Activated T-helper 1 cell treated with anti-CD3 and anti-CD28 coated beads, Interleukin-2, amount 50 U/mL, for 16 hours (primary cell): ENCODE results near the gene FAM193A.
"Not testable (repeated sequence)": the region's sequence is repeated elsewhere in the genome, so short reads cannot be mapped to it uniquely, and the experiment has no call there.

Experiments
- DNase-seq, 2 donors: peaks; one replicate each; pipeline ENCODE4 v3.0.0-alpha.2; 2020; ENCODE audit warnings: low read depth in 1 of 2, low spot score in 1 of 2

The FAM193A gene

DNA sequence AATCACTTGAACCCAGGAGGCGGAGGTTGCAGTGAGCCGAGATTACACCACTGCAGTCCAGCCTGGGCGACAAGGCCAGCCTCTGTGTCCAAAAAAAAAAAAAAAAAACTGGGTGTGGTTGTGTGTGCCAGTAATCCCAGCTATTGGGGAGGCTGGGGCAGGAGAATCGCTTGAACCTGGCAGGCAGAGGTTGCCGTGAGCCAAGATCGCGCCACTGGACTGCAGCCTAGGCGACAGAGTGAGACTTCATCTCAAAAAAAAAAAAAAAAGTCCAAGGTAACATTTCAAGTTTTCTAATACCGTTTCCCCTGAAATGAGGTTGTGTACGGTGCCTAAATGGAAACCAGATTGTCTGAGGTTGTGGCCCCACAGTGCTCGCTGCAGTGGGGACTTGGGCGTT is 35.6 kb downstream of the FAM193A start:
- no peak for DNase-seq

DNA sequence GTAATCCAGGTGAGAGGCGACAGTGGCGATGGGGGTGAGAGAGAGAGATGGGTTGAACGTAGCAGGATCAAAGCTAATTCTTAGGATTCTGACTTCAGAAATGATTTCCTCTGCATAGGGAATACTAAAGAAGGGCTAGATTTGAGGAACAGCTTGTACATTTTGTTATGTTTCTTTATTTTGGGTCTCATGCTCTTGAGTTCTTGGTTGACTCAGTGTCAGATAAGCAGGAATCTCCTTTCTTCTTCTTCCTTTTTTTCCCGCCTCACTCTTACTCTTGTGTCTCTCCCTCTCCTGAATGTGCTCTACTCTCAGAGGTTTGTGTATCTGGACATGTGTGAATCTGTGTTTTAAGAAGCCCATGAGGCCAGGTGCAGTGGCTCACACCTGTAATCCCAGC is 36.4 kb downstream of the FAM193A start:
- no peak for DNase-seq

DNA sequence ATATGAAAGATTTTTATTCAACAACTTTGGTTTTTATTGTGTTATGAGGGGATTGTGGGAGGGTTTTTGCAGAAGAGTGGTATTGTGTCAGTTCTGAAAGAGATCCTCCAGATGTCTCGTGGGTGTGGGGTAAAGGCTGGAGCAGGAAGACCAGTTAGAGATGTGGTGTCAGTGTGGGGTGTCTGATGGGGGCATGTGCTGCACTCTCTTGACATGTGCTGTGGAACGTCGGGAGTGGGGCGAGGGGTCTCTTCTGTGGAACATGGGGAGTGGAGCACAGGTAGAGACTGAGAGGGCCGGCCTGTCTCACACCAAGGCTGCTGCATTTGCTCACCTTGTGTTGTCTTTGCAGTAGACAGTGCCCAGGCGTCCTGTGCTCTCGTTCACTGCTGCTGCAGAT is 37.6 kb downstream of the FAM193A start:
- DNase-seq, result no peak

DNA sequence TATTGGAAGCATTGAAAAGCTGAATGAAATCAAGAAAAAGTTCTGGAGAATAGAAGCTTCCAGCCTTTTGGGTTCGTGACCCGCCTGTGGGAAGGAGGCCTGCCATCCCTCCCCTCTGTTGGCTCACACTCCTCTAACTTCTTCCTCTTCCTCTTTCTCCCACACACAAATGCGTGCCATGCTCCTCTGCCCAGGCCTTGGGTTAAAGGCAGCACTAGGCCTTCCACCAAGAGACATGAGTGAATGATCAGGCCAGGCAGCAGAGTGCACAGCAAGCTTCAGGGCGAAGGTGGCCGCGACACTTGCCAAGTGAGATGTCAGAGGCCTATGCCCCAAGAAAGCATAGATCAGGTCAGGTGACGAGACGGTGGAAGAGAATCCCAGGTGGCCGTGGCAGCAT is 38.4 kb downstream of the FAM193A start:
- DNase-seq, result no peak

DNA sequence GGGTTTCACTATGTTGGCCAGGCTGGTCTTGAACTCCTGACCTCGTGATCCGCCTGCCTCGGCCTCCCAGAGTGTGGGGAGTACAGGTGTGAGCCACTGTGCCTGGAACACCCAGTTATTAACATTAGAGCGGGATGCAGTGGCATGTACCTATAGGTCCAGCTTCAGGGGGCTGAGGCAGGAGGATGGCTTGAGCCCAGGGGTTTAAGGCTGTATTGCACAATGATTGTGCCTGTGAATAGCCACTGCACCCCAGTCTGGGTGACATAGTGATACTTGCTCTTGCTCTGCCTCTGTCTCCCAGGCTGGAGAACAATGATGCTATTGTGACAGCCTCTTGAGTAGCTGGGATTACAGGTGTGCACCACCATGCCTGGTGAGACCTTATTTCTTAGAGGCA is 39.8 kb downstream of the FAM193A start:
- no peak for DNase-seq

DNA sequence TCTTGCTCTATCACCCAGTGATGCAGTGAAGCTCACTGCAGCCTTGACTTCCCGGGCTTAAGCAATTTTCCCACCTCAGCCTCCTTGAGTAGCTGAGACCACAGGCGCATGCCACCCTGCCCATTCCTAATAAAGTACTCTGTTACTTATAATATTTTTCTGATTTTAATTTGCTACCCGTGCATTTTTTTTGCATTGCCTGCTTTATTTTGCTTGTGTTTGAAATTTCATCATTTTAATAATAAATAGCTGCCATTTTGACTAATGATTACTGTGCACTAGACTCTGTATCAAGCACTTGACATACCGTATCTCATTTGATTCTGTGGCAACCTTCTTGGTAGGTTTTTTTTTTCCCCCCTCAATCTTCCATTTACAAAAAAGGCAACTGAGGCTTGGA is 41.7 kb downstream of the FAM193A start:
- DNase-seq, result no peak

DNA sequence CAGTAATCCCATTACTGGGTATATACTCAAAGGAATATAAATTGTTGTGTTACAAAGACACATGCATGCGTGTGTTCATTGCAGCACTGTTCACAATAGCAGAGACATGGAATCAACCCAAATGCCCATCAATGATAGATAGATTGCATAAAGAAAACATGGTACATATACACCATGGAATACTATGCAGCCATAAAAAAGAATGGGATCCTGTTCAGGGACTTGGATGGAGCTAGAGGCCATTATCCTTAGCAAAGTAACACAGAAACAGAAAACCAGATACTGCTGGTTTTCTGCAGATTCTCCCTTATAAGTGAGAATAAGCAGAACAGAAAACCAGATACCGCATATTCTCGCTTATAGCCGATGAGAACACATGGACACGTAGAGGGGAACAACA is 43.5 kb downstream of the FAM193A start:
- DNase-seq, result no peak

DNA sequence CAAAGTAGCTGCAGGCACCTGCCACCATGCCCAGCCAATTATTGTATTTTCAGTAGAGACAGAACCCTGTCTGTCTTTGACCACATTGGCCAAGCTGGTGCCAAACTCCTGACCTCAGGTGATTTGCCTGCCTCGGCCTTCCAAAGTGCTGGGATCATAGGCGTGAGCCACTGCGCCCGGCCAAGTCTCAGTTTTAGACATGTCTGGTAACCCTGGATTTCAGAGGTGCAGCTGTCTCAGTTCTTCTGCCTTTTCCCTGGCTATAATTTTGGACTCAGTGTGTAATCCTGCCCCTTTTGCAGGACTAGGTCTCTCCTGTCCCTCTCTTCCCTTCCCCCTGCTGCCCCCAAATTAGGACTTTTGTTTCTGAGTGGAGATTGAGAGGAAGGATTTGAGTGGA is 46.6 kb downstream of the FAM193A start:
- DNase-seq, result no peak

DNA sequence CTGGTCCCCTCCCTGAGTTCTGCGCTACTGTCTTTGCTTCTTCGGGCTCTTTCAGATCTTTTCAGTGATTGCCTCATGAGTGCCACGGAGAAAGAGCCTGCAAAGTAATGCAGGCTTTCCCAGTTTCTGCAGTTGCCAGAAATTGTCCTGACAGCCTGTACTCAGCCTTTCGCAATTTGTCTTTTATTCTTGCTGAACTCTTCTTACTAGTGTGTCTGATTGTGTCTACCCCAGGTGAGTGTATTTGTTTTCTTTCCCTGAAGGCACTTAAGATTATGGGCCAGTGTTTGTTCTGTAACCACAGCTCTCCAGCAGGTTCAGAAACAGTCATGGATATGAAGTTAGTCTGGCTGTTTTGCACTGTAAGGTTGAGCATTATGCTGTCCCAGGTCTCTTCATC is 47.1 kb downstream of the FAM193A start:
- DNase-seq, result no peak

DNA sequence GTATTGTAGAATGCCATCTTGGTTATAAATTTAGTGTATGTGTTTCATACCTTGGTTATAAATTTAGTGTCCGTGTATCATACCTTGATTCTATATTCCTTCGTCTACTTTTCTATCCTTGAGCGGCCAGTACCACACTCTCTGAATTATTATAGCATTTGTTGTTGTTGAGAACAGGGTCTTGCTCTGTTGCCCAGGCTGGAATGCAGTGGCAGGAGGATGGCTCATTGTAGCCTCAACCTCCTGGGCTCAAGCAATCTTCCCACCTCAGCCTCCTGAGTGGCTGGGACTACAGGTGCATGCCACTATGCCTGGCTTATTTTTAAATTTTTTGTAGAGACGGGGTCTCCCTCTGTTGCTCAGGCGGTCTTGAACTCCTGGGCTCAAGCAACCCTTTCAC is 50.1 kb downstream of the FAM193A start:
- DNase-seq, result no peak

DNA sequence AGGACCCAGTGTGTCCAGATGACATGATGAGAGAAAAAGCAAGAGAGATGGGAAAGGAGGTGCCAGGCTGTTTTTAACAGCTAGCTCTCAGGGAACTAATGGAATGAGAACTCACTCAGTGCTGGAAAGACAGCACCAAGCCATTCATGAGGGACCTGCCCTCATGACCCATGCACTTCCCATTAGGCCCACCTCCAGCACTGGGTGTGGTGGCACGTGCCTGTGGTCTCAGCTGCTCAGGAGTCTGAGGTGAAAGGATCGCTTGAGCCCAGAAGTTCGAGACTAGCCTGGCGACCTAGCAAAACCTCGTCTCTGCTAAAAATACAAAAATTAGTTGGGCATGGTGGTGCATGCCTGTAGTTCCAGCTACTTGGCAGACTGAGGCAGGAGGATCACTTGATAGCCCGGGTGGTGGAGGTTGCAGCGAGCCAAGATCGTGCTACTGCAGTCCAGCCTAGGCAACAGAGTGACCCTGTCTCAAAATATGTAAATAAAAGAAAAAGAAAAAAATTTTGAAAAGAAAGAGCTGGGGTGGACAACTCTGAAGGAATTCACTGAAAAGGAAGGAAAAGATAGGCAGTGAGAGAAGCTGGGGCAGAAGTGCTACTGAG is 50.9 kb downstream of the FAM193A start:
- DNase-seq, result no peak

DNA sequence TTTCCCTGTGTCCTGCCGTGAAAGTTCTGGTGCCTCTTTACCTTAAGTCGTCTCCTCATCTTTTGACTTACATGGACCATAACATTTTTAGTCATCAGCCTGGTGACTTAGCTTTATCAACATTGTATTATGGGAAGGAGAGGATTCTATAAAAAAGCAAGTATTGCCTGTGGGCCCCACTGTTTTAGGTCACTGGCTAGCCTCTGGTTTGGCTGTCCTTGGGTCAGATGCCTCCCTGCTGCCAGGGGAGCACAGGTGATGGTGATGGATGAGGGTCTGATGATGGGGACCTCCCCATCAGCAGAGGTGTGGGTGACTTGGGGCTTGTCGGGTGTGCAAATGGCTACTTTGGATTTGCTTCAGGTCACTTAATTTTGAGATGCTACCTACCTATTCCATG is 51.8 kb downstream of the FAM193A start:
- no peak for DNase-seq

DNA sequence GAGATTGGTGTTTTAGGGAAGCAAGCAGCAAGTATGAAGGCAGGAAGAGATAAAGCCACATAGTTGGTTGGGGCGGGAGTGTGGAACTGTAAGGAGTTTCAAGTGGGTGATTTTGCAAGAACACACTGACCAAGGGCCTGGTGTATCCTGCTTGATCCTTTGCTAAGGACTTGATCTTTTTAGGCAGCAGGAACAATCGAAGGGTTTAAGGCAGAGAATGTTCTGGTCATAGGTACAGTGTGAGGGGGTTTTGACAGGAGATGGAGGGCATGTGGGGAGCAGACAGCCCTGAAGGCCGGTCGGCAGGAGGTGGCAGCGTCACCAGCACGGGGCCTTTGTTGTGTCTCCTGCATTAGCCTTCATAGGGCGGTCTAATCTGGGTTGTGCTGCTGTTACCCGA is 54.7 kb downstream of the FAM193A start:
- no peak for DNase-seq

DNA sequence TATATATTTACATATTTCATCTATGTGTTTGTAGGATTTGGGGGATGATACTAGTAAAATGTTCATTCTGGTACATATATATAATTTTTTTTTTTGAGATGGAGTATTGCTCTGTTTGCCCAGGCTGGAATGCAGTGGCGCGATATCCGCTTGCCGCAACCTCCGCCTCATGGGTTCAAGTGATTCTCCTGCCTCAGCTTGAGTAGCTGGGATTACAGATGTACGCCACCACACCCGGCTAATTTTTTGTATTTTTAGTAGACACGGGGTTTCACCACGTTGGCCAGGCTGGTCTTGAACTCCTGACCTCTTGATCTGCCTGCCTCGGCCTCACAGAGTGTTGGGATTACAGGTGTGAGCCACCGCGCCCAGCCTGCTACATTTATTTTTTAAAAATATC is 55.6 kb downstream of the FAM193A start:
- not testable (repeated sequence) for DNase-seq

DNA sequence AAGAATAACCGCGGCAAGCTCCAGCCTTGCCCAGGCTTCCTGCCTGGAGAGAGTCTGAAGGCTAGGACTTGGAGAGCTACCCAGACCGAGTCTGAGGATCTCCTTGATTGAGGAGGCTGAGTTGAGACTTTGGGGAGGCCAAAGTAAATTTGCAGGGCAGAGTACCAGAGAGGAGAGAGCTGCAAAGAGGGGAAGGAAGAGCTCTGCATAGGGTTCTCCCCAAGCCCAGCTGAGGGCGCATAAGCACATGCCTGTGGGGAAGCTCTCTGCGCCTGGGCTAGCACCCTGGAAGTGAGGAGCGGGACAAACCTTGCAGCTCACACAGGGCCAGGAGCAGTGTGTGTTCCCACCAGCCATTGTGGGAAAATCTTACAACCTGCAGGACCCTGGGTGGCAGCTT is 56.1 kb downstream of the FAM193A start:
- DNase-seq, result no peak

DNA sequence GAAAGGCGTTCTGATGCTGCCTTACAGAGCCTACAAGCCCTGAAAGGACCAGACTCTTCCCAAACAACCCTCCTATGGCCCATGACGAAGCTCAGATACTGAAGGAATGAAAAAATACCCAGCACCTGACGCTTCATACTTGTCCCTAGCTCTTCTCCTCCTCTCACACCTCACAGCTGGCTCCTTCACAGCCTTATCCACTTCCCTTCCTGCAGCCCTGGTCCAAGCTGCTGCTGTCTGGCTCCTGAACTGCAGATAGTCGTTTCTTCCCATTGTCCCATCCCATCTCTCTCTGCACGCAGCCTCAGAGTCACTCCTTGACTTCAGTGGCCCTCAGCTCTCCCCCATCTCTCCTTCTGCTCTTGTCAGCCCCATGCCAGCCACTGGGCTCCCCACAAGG is 56.6 kb downstream of the FAM193A start:
- no peak for DNase-seq

DNA sequence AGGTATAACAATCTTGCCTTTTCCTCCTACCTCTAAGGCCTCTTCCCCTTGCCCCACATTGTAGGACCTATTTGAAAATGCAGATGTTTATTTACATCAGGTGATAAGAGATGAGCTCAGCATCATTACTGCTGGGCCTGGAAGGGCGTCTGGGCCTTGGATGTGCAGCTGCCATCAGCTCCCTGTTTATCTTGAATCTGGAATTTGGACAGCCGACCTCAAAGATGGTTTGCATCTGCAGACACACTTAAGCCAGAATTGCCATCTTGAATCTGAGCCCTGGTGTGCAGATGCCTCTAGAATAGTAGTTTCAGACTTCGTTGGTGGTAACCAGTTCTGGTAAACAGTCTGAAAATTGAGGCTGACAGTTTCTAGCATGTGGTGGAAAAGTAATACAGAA is 59.0 kb downstream of the FAM193A start:
- DNase-seq, result no peak

DNA sequence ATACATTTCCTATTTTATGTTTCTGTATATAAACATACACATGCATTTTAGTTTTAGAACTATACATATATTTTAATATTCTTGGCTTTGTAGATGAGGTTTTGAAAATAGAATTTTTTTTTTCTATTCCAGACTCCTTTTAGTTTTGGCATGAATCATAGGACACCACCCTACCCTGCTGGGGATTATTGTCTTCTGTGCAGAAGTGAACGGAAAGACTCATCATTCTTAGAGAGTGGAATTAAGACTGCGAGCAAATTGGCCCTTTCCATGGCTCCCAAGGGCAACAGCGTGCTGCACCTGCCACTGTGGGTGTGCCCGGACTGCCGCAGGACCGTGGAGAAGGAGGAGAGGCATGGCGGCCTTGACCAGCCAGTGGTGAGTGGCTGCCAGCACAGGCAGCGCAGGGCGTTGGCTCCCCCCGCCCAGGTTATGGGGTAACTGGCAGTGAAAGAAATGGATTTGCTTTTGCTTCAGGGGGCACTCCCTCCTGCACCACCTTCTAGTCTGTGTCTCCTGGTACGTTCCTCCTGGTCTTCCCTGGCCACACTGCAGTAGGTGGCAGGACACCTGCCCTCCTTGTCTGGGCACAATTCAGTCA is 59.6 kb downstream of the FAM193A start:
- no peak for DNase-seq

DNA sequence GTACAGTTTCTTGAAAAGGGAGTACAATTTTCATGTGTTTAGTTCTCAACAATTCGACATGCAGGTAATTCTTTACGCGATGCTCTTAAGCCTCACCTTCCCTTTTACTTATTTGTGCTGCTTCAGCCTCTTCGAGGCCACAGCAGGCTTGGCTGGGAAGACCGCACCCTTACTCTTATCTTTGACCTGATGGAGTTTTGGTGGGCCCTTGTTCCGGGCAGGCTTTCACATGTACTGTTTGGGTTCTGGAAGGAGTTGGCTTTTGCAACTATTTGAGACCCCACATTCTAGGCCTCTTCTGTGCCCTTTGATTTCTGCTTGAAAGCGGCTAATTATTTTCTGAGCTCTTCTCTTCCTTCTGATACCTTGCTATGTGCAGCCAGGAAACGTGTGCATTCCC is 60.2 kb downstream of the FAM193A start:
- DNase-seq, result no peak

DNA sequence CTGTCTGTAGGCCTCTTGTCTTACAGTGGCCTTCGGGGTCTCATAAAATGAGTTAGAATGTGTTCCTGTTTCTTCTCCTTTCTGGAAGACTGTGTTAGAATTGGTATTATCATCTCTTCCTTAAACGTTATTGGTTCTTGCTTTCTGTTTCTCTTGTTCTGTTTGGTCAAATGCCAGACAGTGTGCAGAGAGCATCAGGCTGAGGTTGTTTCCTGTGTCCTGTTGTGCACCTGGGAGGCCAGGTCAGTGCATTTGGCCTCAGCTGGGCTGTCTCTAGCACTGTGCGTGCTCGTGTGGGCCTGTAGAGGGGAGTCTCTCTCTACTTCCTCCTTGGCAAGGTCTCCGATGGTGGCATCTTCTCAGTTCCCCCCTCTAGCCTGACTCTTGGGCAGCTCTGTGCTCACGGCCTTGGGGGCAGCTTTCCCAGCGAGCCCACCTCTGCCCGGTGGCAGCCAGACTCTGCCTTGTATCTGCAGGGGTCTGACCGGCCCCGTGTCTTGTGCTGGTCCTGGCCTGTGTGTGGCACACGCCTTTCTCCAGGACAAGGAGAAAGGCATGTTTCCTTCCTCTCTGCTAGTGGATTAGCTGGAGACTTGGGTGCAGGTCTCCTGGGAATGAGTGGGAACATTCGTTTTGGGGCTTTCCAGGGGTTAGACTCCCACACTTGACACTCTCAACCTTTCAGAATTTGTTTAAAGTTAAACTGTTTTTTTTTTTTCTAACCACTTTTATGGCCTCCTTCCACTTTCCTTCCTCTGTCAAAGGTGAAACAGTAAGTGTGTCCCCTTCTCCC is 62.3 kb downstream of the FAM193A start:
- no peak for DNase-seq

DNA sequence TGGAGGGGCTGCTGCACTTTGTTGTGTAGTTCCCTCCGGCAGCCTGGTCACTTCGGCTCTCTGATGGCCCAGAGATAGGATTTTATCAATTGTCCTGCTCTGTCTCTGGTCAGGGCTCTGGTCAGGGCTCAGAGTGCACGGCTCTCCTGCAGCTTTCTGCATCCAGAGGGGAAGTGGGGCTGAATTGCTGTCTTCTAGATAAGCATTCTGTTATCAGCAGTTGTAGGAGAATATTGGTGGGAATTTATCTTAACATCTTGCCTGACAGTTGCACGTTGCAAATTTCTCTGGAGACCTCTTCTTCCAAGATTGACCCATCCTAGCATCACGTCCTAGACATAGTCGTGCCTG is 62.8 kb downstream of the FAM193A start:
- no peak for DNase-seq

DNA sequence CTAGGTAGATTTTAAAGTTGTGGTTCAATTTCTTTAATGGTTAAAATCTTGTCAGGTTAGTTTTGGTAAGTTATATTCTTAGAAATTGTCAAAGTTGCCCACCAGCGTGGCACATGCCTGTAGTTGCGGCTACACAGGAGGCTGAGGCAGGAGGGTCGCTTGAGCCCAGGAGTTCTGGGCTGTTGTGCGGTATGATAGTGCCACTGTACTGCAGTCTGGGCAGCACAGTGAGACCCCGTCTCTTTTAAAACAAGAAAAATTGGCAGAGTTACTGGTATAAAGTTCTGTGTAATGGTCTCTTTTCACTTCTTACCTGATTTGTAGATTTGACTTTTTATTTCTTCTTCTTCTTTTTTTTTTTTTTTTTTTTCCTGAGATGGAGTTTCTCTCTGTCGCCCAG is 64.4 kb downstream of the FAM193A start:
- DNase-seq, result no peak

DNA sequence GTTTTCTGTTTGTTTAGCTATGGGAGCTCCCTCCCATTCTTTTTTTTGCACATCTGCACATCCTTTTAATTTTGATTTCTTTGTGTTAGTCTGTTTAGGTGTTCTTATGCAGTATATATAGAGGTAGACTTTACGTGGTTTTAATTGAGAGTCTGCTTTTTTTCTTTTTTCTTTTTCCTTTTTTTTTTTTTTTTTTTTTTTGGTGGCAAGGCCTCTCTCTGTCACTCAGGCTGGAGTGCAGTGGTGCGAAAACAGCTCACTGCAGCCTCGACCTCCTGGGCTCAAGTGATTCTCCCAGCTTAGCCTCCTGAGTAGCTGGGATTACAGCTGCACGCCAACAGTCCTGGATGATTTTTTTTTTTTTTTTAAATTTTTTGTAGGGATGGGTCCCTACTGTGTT is 68.2 kb downstream of the FAM193A start:
- no peak for DNase-seq
